Adrenal gland (tissue), 12 donors: ENCODE results near the gene SPG7. TPM values are rescaled to one million over a fixed set of nuclear protein-coding genes. Genes with fewer than 3 reads are reported as not detected.
"Not testable (repeated sequence)": the region's sequence is repeated elsewhere in the genome, so short reads cannot be mapped to it uniquely, and the experiment has no call there.

ENCODE experiments used
- DNase-seq, 7 donors: peaks; one replicate each; pipeline ENCODE4 v3.0.0-alpha.2; 2019 to 2020
- H3K27ac ChIP-seq, 5 donors: fragments of 200-600 bp; sonication (generic) in 4 of 5; 1 replicate in 3 of 5; 2 replicates in 2 of 5; pipeline versions ENCODE4 v1.5.1 to v1.8.0; 2016 to 2020; ENCODE audit warnings: mild to moderate bottlenecking in 1 of 5
- H3K27me3 ChIP-seq: fragments of 200-600 bp; 2 replicates; pipeline ENCODE4 v1.8.0; 2021
- H3K36me3 ChIP-seq, 2 donors: fragments of 200-600 bp; replicated peaks in 1 of 2; 1 replicate in 1 of 2; 2 replicates in 1 of 2; pipeline versions ENCODE4 v1.5.1 to v1.8.0; 2018 to 2022
- H3K4me1 ChIP-seq, 2 donors: fragments of 200-600 bp; replicated peaks in 1 of 2; 1 replicate in 1 of 2; 2 replicates in 1 of 2; pipeline versions ENCODE4 v1.5.1 to v1.8.0; 2018 to 2021
- H3K4me3 ChIP-seq, 4 donors: fragments of 200-600 bp; sonication (generic) in 3 of 4; one replicate each; pipeline ENCODE4 v1.5.1; 2016 to 2018
- H3K9me3 ChIP-seq, 3 donors: fragments of 200-600 bp; sonication (generic) in 1 of 3; replicated peaks in 1 of 3; 1 replicate in 2 of 3; 2 replicates in 1 of 3; pipeline versions ENCODE4 v1.5.1 to v1.8.0; 2016 to 2021
- CTCF ChIP-seq, 6 experiments: fragments of 450-650 bp in 4 of 6; fragments of 200-600 bp in 2 of 6; sonication (generic) in 1 of 6; IDR thresholded peaks; 1 replicate in 5 of 6; 2 replicates in 1 of 6; pipeline versions ENCODE4 v1.5.1 to v1.8.0; 2016 to 2021; ENCODE audit warnings: antibody characterized with exemption in 6 of 6, mild to moderate bottlenecking in 2 of 6, moderate library complexity in 1 of 6
- POLR2A ChIP-seq, 2 donors: fragments of 450-650 bp; IDR thresholded peaks; one replicate each; pipeline ENCODE4 v1.6.1; 2017; ENCODE audit warnings: antibody characterized with exemption in 2 of 2, mild to moderate bottlenecking in 2 of 2, moderate library complexity in 1 of 2
- WGBS, 4 donors: extraction: QIAGEN DNeasy Blood & Tissue Kit in 2 of 4; methylation state at CpG; one replicate each; pipeline versions ENCODE4 v1.1.5 to v1.1.7; 2013 to 2017; 5-methylcytosine and 5-hydroxymethylcytosine counted together
- intact Hi-C, 2 donors: fragments of 100-400 bp; cut with DNase I; formaldehyde crosslinking; loops; one replicate each; pipeline versions ENCODE4 v1.14.1 to v1.15.0; 2022 to 2023
- polyA plus RNA-seq, 3 donors: library from polyadenylated mRNA; stranded (reverse); fragments of 200-250 nt in 2 of 3; fragments of 350-450 nt in 1 of 3; fragmentation: Illumina TruSeq in 1 of 3; extraction: RNeasy Lipid Tissue Mini Kit (QIAGEN cat#74804) in 1 of 3; gene quantifications; one replicate each; pipeline ENCODE4 v1.2.3, GENCODE V29; 2013 to 2014
- total RNA-seq, 9 donors: library from RNA; depleted of rRNA in 4 of 9; stranded (reverse); fragments of >200 nt in 4 of 9; fragments of 120-200 nt in 1 of 9; fragmentation: NEBNext Ultra II Directional in 1 of 9; extraction: Animal tissue kit (Norgen Biotek cat#: 25700) in 1 of 9; gene quantifications; one replicate each; pipeline versions ENCODE4 v1.1.0 to v1.2.4, GENCODE V29; 2013 to 2023
- donor health status: healthy with polysubstance abuse.
- donor health status: Bipolar disorder and iron deficiency.
- donor health status: DM: yes; HTN: yes; CAD: no.
- donor health status: DM: no; HTN: no; CAD: no.
- donor health status: DM: no; HTN: no; CAD: no.
- donor health status: DM: yes; HTN: yes; CAD: no.

The SPG7 gene
- total and polyA plus RNA-seq, 12 donors, result 57.1 to 250 (median 142) TPM

GRCh38 chr16:89586853-89587252 is 78.7 kb downstream of the SPG7 start:
- Histone ChIP-seq H3K4me3 (no peak overlapping the region), H3K9me3 (no peaks in the 10 kb centered on the region), H3K36me3 (no peaks in the 10 kb centered on the region), H3K27me3 (no peaks in the 10 kb centered on the region), H3K4me1 (no peaks in the 10 kb centered on the region), H3K27ac (no peak overlapping the region)
- TF ChIP-seq POLR2A (IDR thresholded peaks at IDR 0.05) (no peak), CTCF (IDR thresholded peaks at IDR 0.05) (no peak)
- intact Hi-C loops, result no loop called here
- peak in 3 of 7 donors; percentile 42 to 63 (median 52) for DNase-seq
- 48 to 62% (median 53%) methylated on average over 2 to 18 of the region's 25 CpGs for WGBS, 4 donors

- intact Hi-C loops, H3K4me3 ChIP-seq, H3K36me3 ChIP-seq, H3K27ac ChIP-seq, H3K4me1 ChIP-seq, H3K27me3 ChIP-seq, DNase-seq, H3K9me3 ChIP-seq: not testable (repeated sequence)
- WGBS, 4 donors, result 95 to 100% (median 97%) methylated on average over 1 to 26 of the region's 36 CpGs
Observed at GRCh38 chr16:89587676-89588075, 79.5 kb downstream of the SPG7 start.

GRCh38 chr16:89588413-89589109 is 80.4 kb downstream of the SPG7 start:
- 89 to 96% (median 92%) methylated on average over 9 to 26 of the region's 26 CpGs for WGBS, 4 donors
- H3K4me1 ChIP-seq, result no peaks in the 10 kb centered on the region
- no peak for TF ChIP-seq POLR2A (IDR thresholded peaks at IDR 0.05)
- no peak for TF ChIP-seq CTCF (IDR thresholded peaks at IDR 0.05)
- no peak overlapping the region for H3K4me3 ChIP-seq
- intact Hi-C loops, result no loop called here
- no peak overlapping the region for H3K27ac ChIP-seq
- no peaks in the 10 kb centered on the region for H3K9me3 ChIP-seq
- H3K27me3 ChIP-seq, result no peaks in the 10 kb centered on the region
- DNase-seq, result no peak
- no peaks in the 10 kb centered on the region for H3K36me3 ChIP-seq

- intact Hi-C loops, result no loop called here
- H3K4me1 ChIP-seq, result no peaks in the 10 kb centered on the region
- H3K27ac ChIP-seq, result no peak overlapping the region
- H3K9me3 ChIP-seq, result no peaks in the 10 kb centered on the region
- H3K36me3 ChIP-seq, result no peaks in the 10 kb centered on the region
- 88 to 96% (median 91%) methylated on average over 10 to 21 of the region's 21 CpGs for WGBS, 4 donors
- TF ChIP-seq POLR2A (IDR thresholded peaks at IDR 0.05), result no peak
- TF ChIP-seq CTCF (IDR thresholded peaks at IDR 0.05), result no peak
- H3K27me3 ChIP-seq, result no peaks in the 10 kb centered on the region
- H3K4me3 ChIP-seq, result no peak overlapping the region
- DNase-seq, result no peak
Observed at GRCh38 chr16:89589241-89589926, 81.2 kb downstream of the SPG7 start.
